ENCODE measurements around the gene SELPLG.

Gene SELPLG

GRCh38 chr12:108627134-108627920, 6.4 kb downstream of the SELPLG start:
- no peaks in the 10 kb centered on the region for H3K27me3 ChIP-seq (ENCODE audit: insufficient read depth, low read length, poor library complexity, severe bottlenecking)
- peak overlapping the region; percentile 56 for H3K4me2 ChIP-seq (ENCODE audit: low read depth, low read length, poor library complexity, severe bottlenecking)
- no peaks in the 10 kb centered on the region for H3F3A ChIP-seq (ENCODE audit: low read depth)
- H4K20me1 ChIP-seq (ENCODE audit: insufficient read depth, low read length, poor library complexity, severe bottlenecking), result no peaks in the 10 kb centered on the region
- TF ChIP-seq CTCF (conservative IDR thresholded peaks at IDR 0.05; ENCODE audit: low read length) (no peak), EZH2phosphoT487 (IDR thresholded peaks at IDR 0.05; ENCODE audit: borderline replicate concordance) (no peak)
- no peak overlapping the region for H3K4me3 ChIP-seq (ENCODE audit: low read length, poor library complexity, severe bottlenecking)
- no peaks in the 10 kb centered on the region for H3K9me3 ChIP-seq (ENCODE audit: insufficient read depth, low read depth, low read length)
- H3K36me3 ChIP-seq (ENCODE audit: insufficient read depth, low read length), result no peaks in the 10 kb centered on the region
- H3K9me2 ChIP-seq (replicated peaks; ENCODE audit: low read depth, low read length), result no peaks in the 10 kb centered on the region
- peaks cover 41% of the 10 kb centered on the region for H3K4me1 ChIP-seq (ENCODE audit: insufficient read depth, low read length, poor library complexity, severe bottlenecking)
- H3K9ac ChIP-seq (ENCODE audit: low read depth, low read length, poor library complexity, severe bottlenecking), result no peak overlapping the region
- H3K79me2 ChIP-seq (ENCODE audit: insufficient read depth, low read length), result peaks cover 3% of the 10 kb centered on the region; the same call in 1 of the 2 replicates
- no peak overlapping the region for H2AFZ ChIP-seq (ENCODE audit: low read length)

GRCh38 chr12:108625228-108625627, 8.5 kb downstream of the SELPLG start:
- Histone ChIP-seq H3K9me3 (ENCODE audit: insufficient read depth, low read depth, low read length) (no peaks in the 10 kb centered on the region), H3K4me3 (ENCODE audit: low read length, poor library complexity, severe bottlenecking) (no peak overlapping the region), H3K27me3 (ENCODE audit: insufficient read depth, low read length, poor library complexity, severe bottlenecking) (no peaks in the 10 kb centered on the region), H3K4me1 (ENCODE audit: insufficient read depth, low read length, poor library complexity, severe bottlenecking) (peaks cover 22% of the 10 kb centered on the region), H2AFZ (ENCODE audit: low read length) (no peak overlapping the region), H3K9me2 (replicated peaks; ENCODE audit: low read depth, low read length) (no peaks in the 10 kb centered on the region), H3K4me2 (ENCODE audit: low read depth, low read length, poor library complexity, severe bottlenecking) (no peak overlapping the region), H3K9ac (ENCODE audit: low read depth, low read length, poor library complexity, severe bottlenecking) (no peak overlapping the region), H3F3A (ENCODE audit: low read depth) (no peaks in the 10 kb centered on the region), H4K20me1 (ENCODE audit: insufficient read depth, low read length, poor library complexity, severe bottlenecking) (no peaks in the 10 kb centered on the region), H3K79me2 (ENCODE audit: insufficient read depth, low read length) (no peaks in the 10 kb centered on the region; the same call in 1 of the 2 replicates), H3K36me3 (ENCODE audit: insufficient read depth, low read length) (no peaks in the 10 kb centered on the region)
- TF ChIP-seq CTCF (conservative IDR thresholded peaks at IDR 0.05; ENCODE audit: low read length), result no peak
- no peak for TF ChIP-seq EZH2phosphoT487 (IDR thresholded peaks at IDR 0.05; ENCODE audit: borderline replicate concordance)

- Histone ChIP-seq H3K9me2 (replicated peaks; ENCODE audit: low read depth, low read length) (no peaks in the 10 kb centered on the region), H4K20me1 (ENCODE audit: insufficient read depth, low read length, poor library complexity, severe bottlenecking) (no peaks in the 10 kb centered on the region), H3K27me3 (ENCODE audit: insufficient read depth, low read length, poor library complexity, severe bottlenecking) (no peaks in the 10 kb centered on the region), H3K4me1 (ENCODE audit: insufficient read depth, low read length, poor library complexity, severe bottlenecking) (peaks cover 11% of the 10 kb centered on the region), H3F3A (ENCODE audit: low read depth) (no peaks in the 10 kb centered on the region), H2AFZ (ENCODE audit: low read length) (no peak overlapping the region), H3K79me2 (ENCODE audit: insufficient read depth, low read length) (no peaks in the 10 kb centered on the region), H3K9ac (ENCODE audit: low read depth, low read length, poor library complexity, severe bottlenecking) (no peak overlapping the region), H3K36me3 (ENCODE audit: insufficient read depth, low read length) (no peaks in the 10 kb centered on the region), H3K9me3 (ENCODE audit: insufficient read depth, low read depth, low read length) (no peaks in the 10 kb centered on the region), H3K4me2 (ENCODE audit: low read depth, low read length, poor library complexity, severe bottlenecking) (no peak overlapping the region), H3K4me3 (ENCODE audit: low read length, poor library complexity, severe bottlenecking) (no peak overlapping the region)
- TF ChIP-seq EZH2phosphoT487 (IDR thresholded peaks at IDR 0.05; ENCODE audit: borderline replicate concordance), result no peak
- TF ChIP-seq CTCF (conservative IDR thresholded peaks at IDR 0.05; ENCODE audit: low read length), result no peak
Observed at GRCh38 chr12:108623577-108623976, 10.1 kb downstream of the SELPLG start.
